Activated naive CD4-positive, alpha-beta T cell treated with anti-CD3 and anti-CD28 coated beads, Interleukin-2, amount 10 ng/mL, durations not matched to agents 7 days and 5 days (primary cell): ENCODE measurements around the gene PKP3.
"Not testable (repeated sequence)": the region's sequence is repeated elsewhere in the genome, so short reads cannot be mapped to it uniquely, and the experiment has no call there.

Experiments used
- CTCF ChIA-PET: fragments of 350-600 bp; sonication (Branson Sonifier 250); formaldehyde crosslinking; loops from one replicate; lab custom pipeline; 2021; ENCODE audit warnings: antibody characterized with exemption; lab: Charles Lee
- DNase-seq: peaks from one replicate; pipeline ENCODE4 v3.0.0-alpha.2; 2020
- H3K27ac Mint-ChIP-seq: one replicate; pipeline ENCODE4 v1.8.0; 2021; ENCODE audit warnings: mild to moderate bottlenecking, moderate library complexity, mixed read lengths
- H3K27me3 Mint-ChIP-seq: one replicate; pipeline ENCODE4 v1.8.0; 2021; ENCODE audit warnings: mild to moderate bottlenecking, mixed read lengths
- H3K36me3 Mint-ChIP-seq: one replicate; pipeline ENCODE4 v1.8.0; 2021; ENCODE audit warnings: mixed read lengths
- H3K4me1 Mint-ChIP-seq: one replicate; pipeline ENCODE4 v1.8.0; 2021; ENCODE audit warnings: mixed read lengths
- H3K4me3 Mint-ChIP-seq: one replicate; pipeline ENCODE4 v1.8.0; 2021; ENCODE audit warnings: mild to moderate bottlenecking, moderate library complexity, mixed read lengths
- H3K9me3 Mint-ChIP-seq: one replicate; pipeline ENCODE4 v1.8.0; 2021; ENCODE audit warnings: mixed read lengths

The PKP3 gene

DNA sequence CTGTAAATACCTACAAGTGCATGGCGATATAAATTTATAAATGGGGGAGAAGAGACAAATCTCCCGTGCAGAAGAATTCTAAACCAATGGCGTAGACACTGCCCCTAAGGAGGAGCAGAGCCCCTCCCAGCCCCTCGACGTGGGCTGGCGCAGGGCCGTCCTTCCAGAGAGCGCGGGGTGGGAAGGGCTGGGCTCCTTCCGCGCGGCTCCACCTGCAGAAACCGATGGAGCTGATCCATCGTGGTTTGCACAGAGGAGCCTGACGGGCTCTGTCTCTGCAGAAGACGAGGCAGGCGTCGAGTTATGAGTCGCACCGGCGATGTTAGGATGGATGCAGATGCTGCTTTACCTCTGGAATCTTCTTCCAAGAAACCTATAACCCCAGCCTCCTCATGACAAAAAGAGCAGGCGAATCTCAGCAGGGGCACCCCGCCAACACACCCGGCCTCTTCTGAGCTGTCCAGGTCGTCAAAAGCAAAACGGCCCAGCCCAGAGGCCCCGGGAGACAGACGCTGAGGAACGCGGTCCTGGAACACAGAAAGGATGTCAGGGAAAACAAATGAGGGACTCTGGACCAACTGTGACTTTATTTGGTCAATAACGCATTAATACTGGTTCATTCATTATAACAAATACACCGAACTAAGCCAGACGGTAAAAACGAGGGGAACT lies 35.7 kb upstream of the PKP3 start:
- H3K9me3 Mint-ChIP-seq: peaks cover 6% of the 10 kb centered on the region
- H3K4me3 Mint-ChIP-seq: no peak overlapping the region
- peaks cover 21% of the 10 kb centered on the region for H3K4me1 Mint-ChIP-seq
- peak; percentile 18 for DNase-seq
- no peak overlapping the region for H3K27ac Mint-ChIP-seq
- peaks cover 26% of the 10 kb centered on the region for H3K27me3 Mint-ChIP-seq
- H3K36me3 Mint-ChIP-seq: peaks cover 1% of the 10 kb centered on the region
- CTCF ChIA-PET: interaction anchor here (1.3 to 6.0 kb wide), 2 partner anchors 52 to 160 kb away, joined by 4 to 43 read pairs; partner anchors contain the start of gene IFITM2

- H3K4me1 Mint-ChIP-seq: peaks cover 12% of the 10 kb centered on the region
- H3K4me3 Mint-ChIP-seq: no peak overlapping the region
- H3K27ac Mint-ChIP-seq: no peak overlapping the region
- peaks cover 29% of the 10 kb centered on the region for H3K27me3 Mint-ChIP-seq
- peak; percentile 30 for DNase-seq
- H3K36me3 Mint-ChIP-seq: peaks cover 1% of the 10 kb centered on the region
- H3K9me3 Mint-ChIP-seq: peaks cover 6% of the 10 kb centered on the region
- CTCF ChIA-PET: interaction anchor here (0.8 to 6.0 kb wide), 3 partner anchors 53 to 159 kb away, joined by 3 to 43 read pairs (median 4); partner anchors contain the start of gene IFITM2
These were observed 34.8 kb upstream of the PKP3 start for GRCh38 chr11:359181-359714.

DNA sequence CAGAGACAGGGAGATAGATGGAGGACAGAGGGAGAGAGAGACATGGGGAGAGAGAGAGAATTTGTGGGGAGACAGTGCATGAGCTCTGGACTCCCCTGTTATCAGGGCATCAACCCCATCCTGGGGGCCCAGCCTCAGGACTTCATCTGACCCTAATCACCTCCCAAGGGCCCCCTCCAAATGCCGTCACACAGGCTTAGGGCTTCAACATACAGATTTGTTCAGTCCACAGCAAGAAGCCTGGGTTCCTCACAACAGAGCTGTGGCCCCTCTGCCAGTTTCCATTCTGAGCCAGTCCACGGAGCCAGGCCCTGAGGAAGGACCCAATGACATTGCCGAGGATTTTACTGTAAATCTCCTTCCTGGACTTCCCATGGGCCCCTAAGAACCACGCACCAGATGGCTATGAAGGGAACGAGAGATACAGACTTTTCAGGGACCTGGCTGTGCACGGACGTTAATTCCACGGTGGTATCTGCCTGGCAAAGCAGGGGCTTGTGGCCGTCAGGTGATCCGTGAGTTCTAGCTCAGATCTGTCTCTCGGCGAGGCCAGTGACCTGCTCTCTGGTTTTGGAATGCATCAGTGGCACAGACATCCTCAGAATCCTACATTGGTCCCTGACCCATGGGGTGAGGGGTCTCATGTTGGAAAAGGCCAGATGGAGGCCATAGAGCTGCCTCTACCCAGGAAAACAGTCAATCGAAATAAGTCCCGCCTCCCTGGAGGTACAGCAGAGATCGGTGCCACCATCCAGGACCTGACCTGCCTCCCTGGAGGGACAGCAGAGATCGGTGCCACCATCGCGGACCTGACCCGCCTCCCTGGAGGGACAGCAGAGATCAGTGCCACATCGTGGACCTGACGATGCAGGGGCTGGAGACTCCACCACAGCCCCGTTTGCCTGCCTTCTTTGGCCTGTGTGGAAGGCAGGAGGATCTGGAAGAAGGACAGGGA lies 33.4 kb upstream of the PKP3 start:
- H3K27me3 Mint-ChIP-seq: peaks cover 39% of the 10 kb centered on the region
- peaks cover 6% of the 10 kb centered on the region for H3K9me3 Mint-ChIP-seq
- H3K36me3 Mint-ChIP-seq: peaks cover 1% of the 10 kb centered on the region
- CTCF ChIA-PET: interaction anchor here (1.0 to 6.0 kb wide), 2 partner anchors 55 to 110 kb away, joined by 4 to 43 read pairs; partner anchors contain the start of gene IFITM2
- H3K4me1 Mint-ChIP-seq: no peaks in the 10 kb centered on the region
- no peak overlapping the region for H3K4me3 Mint-ChIP-seq
- peak; percentile 17 for DNase-seq
- no peak overlapping the region for H3K27ac Mint-ChIP-seq

DNA sequence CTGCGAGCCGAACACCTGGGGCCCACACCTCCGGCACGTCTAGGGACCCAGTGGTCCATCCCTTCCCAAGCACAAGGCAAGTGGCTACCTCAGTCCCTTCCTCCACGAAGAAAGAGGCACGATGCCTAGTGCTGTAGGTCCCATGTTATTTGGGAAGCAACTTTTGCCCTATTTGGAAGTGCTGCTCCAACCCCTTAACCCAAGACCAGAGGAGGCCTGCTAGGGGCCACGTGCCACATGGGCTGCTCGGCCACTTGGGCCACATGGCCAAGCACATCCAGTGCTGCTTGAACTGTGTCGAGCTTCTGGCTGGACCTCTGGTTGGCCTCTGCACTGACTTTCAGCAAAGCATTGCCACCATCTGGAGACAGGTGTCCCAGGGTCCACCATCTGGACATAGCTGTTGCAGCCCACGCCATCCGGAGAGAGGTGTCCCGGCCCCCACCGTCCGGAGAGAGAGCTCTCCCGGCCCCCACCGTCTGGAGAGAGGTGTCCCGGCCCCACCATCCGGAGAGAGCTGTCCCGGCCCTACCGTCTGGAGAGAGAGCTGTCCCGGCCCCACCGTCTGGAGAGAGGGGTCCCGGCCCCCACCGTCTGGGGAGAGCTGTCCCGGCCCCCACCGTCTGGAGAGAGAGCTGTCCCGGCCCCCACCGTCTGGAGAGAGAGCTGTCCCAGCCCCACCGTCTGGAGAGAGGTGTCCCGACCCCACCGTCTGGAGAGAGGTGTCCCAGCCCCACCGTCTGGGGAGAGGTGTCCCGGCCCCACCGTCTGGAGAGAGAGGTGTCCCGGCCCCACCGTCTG lies 31.2 kb upstream of the PKP3 start:
- no peak overlapping the region for H3K4me3 Mint-ChIP-seq
- H3K27ac Mint-ChIP-seq: no peak overlapping the region
- peaks cover 62% of the 10 kb centered on the region for H3K27me3 Mint-ChIP-seq
- H3K4me1 Mint-ChIP-seq: peaks cover under 1% of the 10 kb centered on the region
- H3K9me3 Mint-ChIP-seq: peaks cover 6% of the 10 kb centered on the region
- CTCF ChIA-PET: interaction anchor here (1.0 to 6.0 kb wide), 5 partner anchors 57 to 160 kb away, joined by 3 to 43 read pairs (median 14); partner anchors contain the start of genes IFITM2 and PTDSS2
- peaks cover 1% of the 10 kb centered on the region for H3K36me3 Mint-ChIP-seq
- DNase-seq: peak; percentile 17

GRCh38 chr11:363443-363805 lies 30.6 kb upstream of the PKP3 start:
- H3K27me3 Mint-ChIP-seq: peaks cover 67% of the 10 kb centered on the region
- H3K36me3 Mint-ChIP-seq, H3K4me1 Mint-ChIP-seq, DNase-seq, H3K9me3 Mint-ChIP-seq, H3K27ac Mint-ChIP-seq, H3K4me3 Mint-ChIP-seq: not testable (repeated sequence)
- CTCF ChIA-PET: interaction anchor here (3.1 to 6.0 kb wide), 3 partner anchors 58 to 113 kb away, joined by 14 to 43 read pairs (median 32); partner anchors contain the start of genes IFITM2 and PTDSS2

DNA sequence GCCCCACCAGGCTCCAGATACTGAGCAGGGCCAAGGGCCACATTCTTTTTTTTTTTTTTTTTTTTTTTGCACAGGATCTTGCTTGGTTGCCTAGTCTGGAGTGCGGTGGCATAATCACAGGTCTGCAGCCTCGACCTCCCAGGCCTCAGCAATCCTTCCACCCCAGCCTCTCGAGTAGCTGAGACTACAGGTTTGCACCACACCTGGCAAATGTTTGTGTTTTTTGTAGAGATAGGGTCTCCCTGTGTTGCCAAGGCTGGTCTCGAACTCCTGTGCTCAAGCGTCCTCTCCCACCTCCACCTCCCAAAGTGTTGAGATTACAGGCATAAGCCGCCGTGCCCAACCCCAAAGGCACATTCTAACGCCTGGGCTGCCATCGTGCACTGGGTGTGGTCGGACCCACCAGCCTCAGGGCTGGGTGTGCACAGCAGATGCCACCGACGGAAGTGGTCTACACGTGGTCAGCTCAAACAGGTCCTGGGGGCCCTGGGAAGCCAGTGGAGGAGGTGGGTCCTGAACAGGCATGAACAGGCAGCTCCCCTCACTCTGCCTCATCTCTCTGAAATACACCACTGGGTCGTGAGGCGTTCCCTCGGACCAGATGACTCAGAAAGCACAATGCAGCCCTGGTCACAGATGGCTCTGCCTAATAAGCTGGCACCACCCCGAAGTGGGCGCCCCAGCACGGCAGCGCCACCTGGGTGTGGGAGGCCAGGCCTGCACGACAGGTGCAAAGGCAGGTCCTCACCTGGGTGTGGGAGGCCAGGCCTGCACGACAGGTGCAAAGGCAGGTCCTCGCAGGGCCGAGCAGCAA lies 29.9 kb upstream of the PKP3 start:
- CTCF ChIA-PET: interaction anchor here (0.8 to 6.0 kb wide), 6 partner anchors 58 to 152 kb away, joined by 3 to 43 read pairs (median 10); partner anchors contain the start of genes IFITM2 and PTDSS2
- peaks cover 8% of the 10 kb centered on the region for H3K4me1 Mint-ChIP-seq
- peaks cover 3% of the 10 kb centered on the region for H3K36me3 Mint-ChIP-seq
- no peak overlapping the region for H3K27ac Mint-ChIP-seq
- peaks cover 6% of the 10 kb centered on the region for H3K9me3 Mint-ChIP-seq
- peak; percentile 68 for DNase-seq
- H3K4me3 Mint-ChIP-seq: no peak overlapping the region
- peaks cover 69% of the 10 kb centered on the region for H3K27me3 Mint-ChIP-seq

GRCh38 chr11:364991-365725 lies 28.9 kb upstream of the PKP3 start:
- no peak for DNase-seq
- CTCF ChIA-PET: interaction anchor here (1.0 to 4.3 kb wide), 4 partner anchors 60 to 153 kb away, joined by 3 to 32 read pairs (median 10); partner anchors contain the start of gene PTDSS2
- no peak overlapping the region for H3K27ac Mint-ChIP-seq
- H3K9me3 Mint-ChIP-seq: peaks cover 6% of the 10 kb centered on the region
- H3K4me1 Mint-ChIP-seq: peaks cover 8% of the 10 kb centered on the region
- H3K4me3 Mint-ChIP-seq: no peak overlapping the region
- peaks cover 1% of the 10 kb centered on the region for H3K36me3 Mint-ChIP-seq
- peaks cover 66% of the 10 kb centered on the region for H3K27me3 Mint-ChIP-seq

DNA sequence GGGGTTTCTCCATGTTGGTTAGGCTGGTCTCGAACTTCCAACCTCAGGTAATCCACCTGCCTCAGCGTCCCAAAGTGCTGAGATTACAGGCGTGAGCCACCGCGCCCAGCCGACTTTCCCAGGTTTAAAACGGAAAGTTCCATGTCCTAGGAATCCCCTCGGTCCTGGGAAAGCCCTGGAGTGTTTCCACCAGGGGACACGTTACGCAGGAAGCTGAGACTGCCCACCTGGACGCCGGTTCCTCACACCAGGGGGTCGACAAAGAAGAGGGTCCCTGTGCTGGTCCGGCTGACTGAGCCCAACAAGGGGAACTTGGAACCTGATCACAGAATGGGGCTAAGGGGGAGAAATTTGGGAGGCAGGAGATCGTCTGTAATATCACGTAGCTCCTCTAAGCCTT lies 28.2 kb upstream of the PKP3 start:
- peaks cover 1% of the 10 kb centered on the region for H3K36me3 Mint-ChIP-seq
- peaks cover 66% of the 10 kb centered on the region for H3K27me3 Mint-ChIP-seq
- peaks cover 4% of the 10 kb centered on the region for H3K9me3 Mint-ChIP-seq
- H3K4me1 Mint-ChIP-seq: peaks cover 9% of the 10 kb centered on the region
- no peak for DNase-seq
- no peak overlapping the region for H3K4me3 Mint-ChIP-seq
- CTCF ChIA-PET: no interaction called here
- H3K27ac Mint-ChIP-seq: no peak overlapping the region

DNA sequence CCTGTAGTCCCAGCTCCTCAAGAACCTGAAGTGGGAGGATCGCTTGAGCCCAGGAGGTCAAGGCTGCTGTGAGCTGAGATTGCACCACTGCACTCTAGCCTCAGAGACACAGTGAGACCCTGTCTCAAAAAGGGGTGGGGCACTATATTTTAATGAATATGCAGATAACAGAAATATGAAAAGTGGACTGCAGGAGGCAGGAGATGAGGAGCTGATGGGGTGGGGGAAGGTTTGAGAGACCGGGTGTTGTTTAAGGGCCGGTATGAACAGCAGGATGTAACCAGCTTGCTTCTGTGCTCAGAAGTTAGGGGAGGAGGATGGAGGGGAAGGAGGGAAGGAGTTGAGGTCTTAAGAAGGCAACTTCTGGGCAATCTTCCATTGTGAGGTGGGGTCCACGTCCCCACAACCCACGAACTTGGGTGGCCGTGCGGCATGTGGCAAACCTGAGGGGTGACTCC lies 26.0 kb upstream of the PKP3 start:
- Mint-ChIP-seq H3K9me3 (no peaks in the 10 kb centered on the region), H3K36me3 (peaks cover 1% of the 10 kb centered on the region), H3K4me3 (peak overlapping the region; percentile 66), H3K4me1 (peaks cover 9% of the 10 kb centered on the region), H3K27ac (no peak overlapping the region), H3K27me3 (peaks cover 78% of the 10 kb centered on the region)
- no peak for DNase-seq
- CTCF ChIA-PET: no interaction called here

- no peak for DNase-seq
- Mint-ChIP-seq H3K27me3 (peaks cover 78% of the 10 kb centered on the region), H3K4me1 (peaks cover 9% of the 10 kb centered on the region), H3K27ac (peak overlapping the region; percentile 73), H3K9me3 (no peaks in the 10 kb centered on the region), H3K4me3 (peak overlapping the region; percentile 66), H3K36me3 (peaks cover 1% of the 10 kb centered on the region)
- CTCF ChIA-PET: interaction anchor here (1.0 kb wide), 1 partner anchor 68 kb away, joined by 3 read pairs; no protein-coding TSS in a partner anchor
These were observed 25.3 kb upstream of the PKP3 start for GRCh38 chr11:368414-369335.

DNA sequence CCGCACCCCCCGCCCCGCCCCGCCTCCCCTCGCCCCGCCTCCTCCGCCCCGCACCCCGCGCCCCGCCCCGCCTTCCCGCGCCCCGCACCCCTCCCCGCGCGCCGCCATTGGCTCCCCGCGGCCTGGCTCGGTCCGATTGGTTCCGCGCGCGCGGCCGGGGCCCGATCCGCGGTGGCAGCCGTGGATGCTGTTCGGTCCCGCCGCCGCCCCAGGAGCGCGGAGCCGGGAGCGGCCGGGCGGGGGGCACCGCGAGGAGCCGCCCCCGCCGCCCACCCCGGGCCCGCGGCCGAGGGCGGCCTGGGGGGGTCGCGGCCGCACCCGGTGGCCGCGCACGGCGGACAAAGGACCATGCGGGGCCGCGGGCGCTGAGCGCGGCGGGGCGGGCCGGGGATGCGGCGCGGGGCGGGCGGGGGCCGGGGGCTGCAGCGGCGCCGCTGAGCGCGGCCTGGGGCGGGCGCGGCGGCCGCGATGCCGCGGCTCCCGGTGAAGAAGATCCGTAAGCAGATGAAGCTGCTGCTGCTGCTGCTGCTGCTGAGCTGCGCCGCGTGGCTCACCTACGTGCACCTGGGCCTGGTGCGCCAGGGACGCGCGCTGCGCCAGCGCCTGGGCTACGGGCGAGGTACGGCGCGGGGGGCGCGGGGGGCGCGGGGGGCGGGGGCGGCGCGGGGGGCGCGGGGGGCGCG lies 24.5 kb upstream of the PKP3 start, which contains the start of gene B4GALNT4:
B4GALNT4 (plus strand) TSS at position 164 of the 683 bp plus-strand sequence; CDS start at position 469, 305 bp downstream.
- Mint-ChIP-seq H3K4me1 (peaks cover 9% of the 10 kb centered on the region), H3K9me3 (peaks cover 6% of the 10 kb centered on the region), H3K27me3 (peaks cover 73% of the 10 kb centered on the region), H3K27ac (peak within 1 kb of the TSS; percentile 73), H3K4me3 (peak within 1 kb of the TSS; percentile 66), H3K36me3 (peaks cover 5% of the 10 kb centered on the region)
- CTCF ChIA-PET: interaction anchor here (1.0 kb wide), 1 partner anchor 69 kb away, joined by 3 read pairs; no protein-coding TSS in a partner anchor
- peak; percentile 54 for DNase-seq
